HG03558 (cell line): ENCODE measurements around the gene PTPRC.
A peak's percentile ranks its signal among the peaks of the same experiment; 100 is the strongest.

Source experiments
- ATAC-seq: cut with Tn5 transposase; IDR thresholded peaks from one replicate; pipeline ENCODE4 v1.9.1; 2021; ENCODE audit warnings: moderate number of reproducible peaks; ENCODE audit not compliant: unreplicated experiment; ENCODE audit errors: extremely low read depth

The PTPRC gene

GRCh38 chr1:198669771-198670170 is 30.9 kb downstream of the PTPRC start:
- ATAC-seq, result no peak

- ATAC-seq, result no peak
Measured at GRCh38 chr1:198671136-198671535, 32.3 kb downstream of the PTPRC start.

GRCh38 chr1:198672124-198672523 is 33.3 kb downstream of the PTPRC start:
- no peak for ATAC-seq

- ATAC-seq, result no peak
Measured at GRCh38 chr1:198674009-198674408, 35.2 kb downstream of the PTPRC start.

DNA sequence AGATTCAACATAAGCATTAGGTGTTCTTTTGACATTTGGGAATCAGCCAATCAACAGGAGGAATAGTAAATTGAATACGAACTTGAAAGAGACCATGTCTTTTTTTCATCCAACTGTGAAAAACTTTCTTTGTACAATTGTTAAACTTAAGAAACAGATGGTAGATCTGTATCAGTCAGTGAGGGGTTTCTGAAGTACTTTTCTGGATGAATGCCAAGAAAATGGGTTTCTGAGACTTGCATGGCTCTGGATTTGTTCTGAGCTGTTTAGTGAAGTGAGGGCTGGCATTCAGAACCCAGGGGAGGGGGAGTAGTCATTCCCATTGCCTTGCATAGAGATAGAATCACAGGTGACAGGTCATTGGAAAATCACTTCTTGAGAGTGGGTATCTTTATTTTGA is 37.4 kb downstream of the PTPRC start:
- ATAC-seq, result no peak

GRCh38 chr1:198677027-198677426 is 38.2 kb downstream of the PTPRC start:
- ATAC-seq, result no peak

- ATAC-seq, result no peak
Measured at GRCh38 chr1:198677871-198678270, 39.0 kb downstream of the PTPRC start.

DNA sequence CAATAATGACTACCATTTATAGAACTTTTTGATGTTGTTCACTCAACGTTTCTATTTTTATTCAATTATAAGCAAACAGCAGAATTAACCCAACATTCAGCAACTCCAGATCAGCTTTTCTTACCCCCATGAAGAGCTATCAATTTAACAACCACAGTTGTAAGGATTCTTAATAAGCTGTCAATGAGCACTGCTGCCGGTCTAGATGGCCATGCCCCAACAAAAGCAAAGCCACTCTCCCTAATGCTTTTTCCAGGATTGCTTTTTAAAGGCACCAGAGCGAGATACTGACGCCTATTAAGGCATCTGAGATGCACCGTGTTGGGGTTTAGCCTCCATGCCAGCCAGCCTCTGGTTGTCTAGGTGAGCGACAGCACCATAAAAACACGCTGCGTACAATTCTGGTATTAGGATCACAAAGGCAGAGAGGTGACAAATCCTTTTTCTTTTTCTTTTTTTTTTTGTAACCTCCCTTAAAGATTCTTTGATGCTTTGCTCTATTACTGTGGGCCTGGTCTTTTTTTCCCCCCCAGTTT is 39.5 kb downstream of the PTPRC start:
- ATAC-seq, result no peak

GRCh38 chr1:198678901-198679329 is 40.1 kb downstream of the PTPRC start:
- no peak for ATAC-seq

- no peak for ATAC-seq
Measured at GRCh38 chr1:198679535-198680173, 40.8 kb downstream of the PTPRC start.

DNA sequence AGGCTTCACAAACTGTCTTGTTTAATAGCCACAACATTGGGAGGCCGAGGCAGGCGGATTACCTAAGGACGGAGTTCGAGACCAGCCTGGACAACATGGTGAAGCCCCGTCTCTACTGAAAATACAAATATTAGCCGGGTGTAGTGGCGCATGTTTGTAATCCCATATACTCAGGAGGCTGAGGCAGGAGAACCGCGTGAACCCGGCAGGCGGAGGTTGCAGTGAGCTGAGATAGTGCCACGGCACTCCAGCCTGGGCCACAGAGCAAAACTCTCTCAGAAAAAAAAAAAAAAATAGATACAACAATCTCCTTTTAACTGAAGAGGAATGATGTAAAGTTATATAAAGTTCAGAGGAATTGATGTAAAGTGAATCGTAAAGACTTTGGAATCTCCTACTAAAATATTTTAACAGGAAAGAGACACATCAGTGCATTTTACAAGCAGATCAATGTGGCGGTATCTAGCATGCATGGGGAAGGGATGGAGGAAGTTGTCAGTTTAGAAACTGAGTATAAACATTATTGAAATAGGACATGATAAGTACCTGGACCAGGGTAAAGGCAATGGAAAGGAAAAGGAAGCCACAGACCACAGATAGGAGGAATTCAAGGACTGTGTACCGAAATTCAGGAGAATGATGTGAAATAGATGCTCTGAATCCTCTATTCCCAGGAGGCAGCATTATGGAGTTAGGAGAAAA is 41.5 kb downstream of the PTPRC start:
- ATAC-seq, result no peak

DNA sequence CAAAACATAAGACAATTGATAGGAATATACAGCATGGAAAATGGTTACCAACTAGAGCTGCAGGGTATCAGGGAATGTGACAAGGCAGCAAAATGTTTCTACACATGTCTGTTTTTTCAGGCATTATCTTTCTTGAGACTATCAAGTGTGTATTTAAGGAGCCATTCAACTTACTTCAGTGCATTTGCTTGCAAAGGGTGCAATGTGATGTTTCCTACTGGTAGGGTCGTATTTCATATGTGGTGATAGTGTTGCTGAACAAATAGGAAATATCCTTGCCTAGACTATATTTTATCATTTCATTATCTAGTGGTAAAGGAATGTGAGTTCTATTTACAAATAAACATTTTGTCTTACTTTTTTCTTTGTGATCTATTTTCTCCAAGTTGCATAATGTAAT is 42.4 kb downstream of the PTPRC start:
- no peak for ATAC-seq

DNA sequence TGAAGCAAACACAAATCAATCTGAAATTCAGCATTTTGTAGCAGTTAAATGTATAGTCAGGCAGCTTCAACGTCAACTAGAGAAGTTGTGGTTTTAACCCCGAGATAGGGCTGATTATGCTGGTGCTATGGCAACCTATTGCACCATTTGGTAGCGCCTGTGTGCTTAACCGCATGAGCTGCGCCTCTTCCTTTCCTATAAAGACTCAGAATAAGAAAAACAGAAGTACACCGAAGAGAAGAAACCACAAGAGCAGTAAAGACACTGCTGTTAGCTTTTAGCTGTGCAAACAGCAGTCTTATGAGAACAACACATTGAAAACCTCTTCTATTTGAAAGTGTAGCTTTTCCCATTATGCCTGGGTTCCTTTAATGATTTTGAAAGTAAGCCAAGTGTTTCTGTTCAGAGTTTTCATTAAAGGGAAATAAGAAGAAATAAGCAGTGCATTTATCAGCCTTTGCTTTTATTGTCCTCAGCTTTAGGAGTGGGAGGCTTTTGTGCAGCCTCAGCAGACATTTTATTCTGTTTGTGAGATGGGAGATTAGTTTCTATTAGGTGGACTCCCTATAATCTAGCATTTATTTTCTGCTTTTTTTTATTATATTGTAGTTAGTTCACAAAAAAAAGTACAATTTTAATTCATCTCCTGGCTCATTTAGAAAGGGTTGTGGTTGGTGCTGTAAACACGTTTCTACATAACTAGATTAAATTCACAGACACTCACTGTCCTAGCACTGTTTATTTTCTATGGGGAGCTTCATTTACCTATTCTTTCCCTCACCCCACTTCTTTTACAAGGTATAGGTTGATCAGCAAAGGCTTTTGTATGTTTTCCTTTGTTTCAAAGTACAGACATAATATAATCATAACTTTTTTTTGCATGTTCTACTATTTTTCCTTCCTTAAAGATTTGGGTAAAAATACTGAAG is 43.3 kb downstream of the PTPRC start:
- ATAC-seq, result peak; percentile 94

DNA sequence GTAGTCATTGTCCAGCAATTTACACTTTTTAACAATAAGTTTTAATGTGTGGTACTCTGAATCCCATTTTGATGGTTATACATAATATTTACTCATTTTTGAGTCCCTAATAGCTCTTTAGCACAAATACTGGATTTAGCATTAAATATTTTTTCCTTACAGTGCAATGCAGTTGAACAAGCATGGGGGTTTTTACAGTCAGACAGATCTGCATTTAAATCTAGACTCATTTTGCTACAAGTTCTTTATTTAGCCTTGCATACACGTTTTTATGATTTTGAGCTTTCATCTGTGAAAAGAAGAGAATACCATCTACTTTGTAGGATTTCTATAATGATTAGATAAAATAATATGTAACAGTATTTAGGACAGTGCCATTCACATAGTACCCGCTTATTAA is 44.0 kb downstream of the PTPRC start:
- ATAC-seq, result no peak

GRCh38 chr1:198683449-198683848 is 44.6 kb downstream of the PTPRC start:
- ATAC-seq, result no peak

DNA sequence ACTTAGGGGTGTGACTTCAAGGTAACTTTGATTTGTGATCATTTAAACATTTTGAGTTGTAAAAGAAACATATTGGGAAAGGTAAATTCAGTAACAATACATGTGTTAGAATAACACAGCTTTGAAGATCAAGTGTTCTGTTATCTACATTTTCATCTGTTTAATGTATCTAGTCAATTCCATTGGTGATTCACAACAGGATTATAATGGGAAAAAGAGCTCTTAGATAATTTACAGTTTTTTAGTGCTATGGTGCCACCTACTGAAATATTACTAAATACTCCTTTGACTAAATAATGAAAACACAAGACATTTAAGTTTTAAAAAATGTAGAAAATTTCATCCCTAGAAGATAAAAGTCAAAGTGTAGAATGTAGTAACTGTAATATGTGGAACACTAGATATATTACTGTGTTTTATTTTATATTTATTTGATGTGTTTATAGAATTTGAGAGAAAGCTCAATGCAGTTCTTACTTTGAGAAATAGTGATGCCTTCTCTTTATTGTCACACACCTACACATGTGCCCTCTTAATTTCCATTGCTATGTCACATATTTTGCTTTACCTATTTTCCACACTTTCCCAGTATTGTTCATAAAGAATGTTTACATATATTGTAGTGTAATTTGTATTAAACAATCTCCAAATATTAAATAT is 47.4 kb downstream of the PTPRC start:
- ATAC-seq, result no peak

DNA sequence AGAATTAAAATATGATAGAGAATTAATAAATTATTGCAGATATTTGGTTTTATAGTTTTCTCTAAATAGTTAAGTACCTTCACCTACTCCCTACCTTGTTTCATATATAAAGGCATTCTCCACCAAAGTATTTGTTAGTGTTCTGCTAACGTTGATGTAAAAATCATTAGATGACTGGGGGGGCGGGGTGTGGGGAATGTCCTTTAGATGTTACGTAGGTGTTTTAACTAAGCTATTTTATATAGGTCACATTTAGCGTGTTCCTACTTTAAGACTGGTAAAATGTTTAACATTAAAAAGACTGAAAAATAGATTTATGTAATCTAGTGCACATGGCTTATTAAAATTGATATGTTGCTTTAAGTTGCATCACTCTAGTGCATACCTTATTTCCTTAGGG is 48.6 kb downstream of the PTPRC start:
- ATAC-seq, result no peak

DNA sequence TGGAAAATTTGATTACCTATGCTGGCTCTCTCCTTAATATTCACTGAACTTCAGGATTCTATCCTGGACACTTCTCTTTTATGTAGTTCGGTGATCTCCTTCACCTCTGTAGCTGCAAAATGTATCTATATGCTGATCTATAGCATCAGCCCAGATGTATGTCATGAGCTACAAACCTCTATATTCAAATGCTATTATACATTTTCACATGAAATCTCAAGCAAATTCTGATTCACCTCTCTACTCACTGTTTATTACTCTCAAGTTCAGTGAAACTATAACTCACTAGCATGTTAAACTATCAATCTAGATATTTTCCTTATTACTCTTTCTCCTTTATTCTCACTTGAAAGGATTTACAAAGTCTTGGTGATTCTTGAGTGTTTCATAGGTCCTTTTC is 52.2 kb downstream of the PTPRC start:
- no peak for ATAC-seq

DNA sequence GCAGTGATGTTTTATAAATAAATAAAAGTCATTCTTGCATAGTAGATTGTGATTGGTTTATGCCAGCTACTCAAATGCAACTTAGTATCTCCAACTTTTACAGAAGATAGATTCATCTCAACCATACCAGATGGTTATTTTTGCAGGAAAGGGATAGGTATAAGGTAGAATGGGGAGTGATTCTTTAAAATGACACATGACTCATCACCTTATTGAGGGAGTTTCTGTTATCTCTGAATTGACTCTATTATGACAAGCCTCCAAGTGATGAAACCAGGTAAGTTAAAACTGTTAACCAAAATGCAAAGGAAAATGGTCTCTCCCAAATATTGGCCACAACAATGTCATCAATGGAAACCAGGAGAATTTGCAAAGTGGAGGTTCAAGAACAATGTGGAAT is 54.5 kb downstream of the PTPRC start:
- ATAC-seq, result no peak

GRCh38 chr1:198694542-198694941 is 55.7 kb downstream of the PTPRC start:
- no peak for ATAC-seq
